ENCODE data around the gene DCP1B.

DNA sequence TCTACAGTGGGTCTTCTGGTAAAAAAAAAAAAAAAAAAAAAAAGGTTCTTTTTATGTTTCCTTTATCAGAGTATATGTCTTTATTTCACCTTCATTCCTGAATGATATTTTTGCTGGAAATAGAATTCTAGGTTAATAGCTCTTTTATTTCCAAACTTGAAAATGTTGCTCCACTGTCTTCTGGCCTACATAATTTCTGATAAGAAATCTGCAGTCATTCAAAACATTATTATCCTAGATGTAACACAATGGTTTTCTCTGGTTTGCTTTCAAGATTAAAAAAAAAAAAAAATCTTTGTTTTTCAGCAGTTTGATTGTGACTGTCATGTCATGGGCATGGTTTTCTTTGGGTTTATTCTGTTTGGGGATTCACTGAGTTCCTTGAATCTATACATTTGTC lies 19.5 kb downstream of the DCP1B start:
- no peak for TF ChIP-seq CTCF (IDR thresholded peaks at IDR 0.05)
- no peak for TF ChIP-seq POLR2AphosphoS5 (IDR thresholded peaks at IDR 0.05)

Data from breast epithelium (tissue), 3 donors.